C4-2B (cell line): ENCODE data around the gene CATSPER4.
A peak's percentile ranks its signal among the peaks of the same experiment; 100 is the strongest.

Experiments used
- H3K27ac ChIP-seq: fragments of 450-650 bp; 2 replicates; pipeline ENCODE4 v1.5.1; 2017
- CTCF ChIP-seq: fragments of 450-650 bp; conservative IDR thresholded peaks from 2 replicates; pipeline ENCODE4 v1.5.1; 2017; ENCODE audit warnings: mild to moderate bottlenecking
- ZFX ChIP-seq: fragments of 450-650 bp; IDR thresholded peaks from 2 replicates; pipeline ENCODE4 v1.6.1; 2017

The CATSPER4 gene

DNA sequence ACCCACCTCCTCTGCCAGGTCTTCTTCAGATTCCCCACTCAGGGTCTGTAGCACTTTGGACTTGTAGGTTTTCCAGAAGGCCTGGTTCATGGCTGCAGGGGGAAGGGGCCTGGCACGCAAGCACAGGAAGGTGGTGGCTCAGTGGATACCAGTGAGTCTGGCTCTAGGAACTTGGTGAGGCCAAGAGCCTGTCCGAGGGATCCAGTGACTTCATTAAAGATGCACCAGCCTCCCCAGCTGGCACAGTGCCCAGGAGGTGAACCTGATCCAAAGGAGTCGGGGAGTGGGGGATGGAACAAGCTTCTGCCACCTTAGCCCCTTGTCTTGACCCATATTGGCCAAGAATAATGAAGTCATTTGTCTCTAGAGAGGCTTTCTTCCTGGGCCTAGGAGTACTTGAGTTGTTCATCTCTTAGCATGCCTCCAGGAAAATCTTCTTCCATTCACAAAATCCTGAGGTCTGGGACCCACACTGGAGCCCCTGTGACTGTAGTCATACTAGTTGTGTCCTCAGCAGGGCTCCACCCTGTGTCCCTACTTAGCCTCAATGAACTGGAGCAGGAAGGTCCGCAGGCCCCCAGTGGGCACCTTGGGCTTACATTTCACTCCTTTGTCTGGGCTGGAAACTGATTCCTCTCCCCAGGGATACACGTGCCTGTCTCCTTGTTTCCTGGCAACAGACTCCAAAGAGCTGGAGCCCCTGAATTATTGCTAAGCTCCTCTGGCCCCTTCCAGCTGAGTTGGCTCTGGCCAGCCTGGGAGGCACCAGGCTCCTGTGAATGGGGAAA lies 21.8 kb upstream of the CATSPER4 start, which contains the start of gene C1orf232:
TSS of gene C1orf232 (minus strand) at position 554 of the 788 bp plus-strand sequence. CDS start at position 90, 464 bp downstream.
- H3K27ac ChIP-seq: peak within 1 kb of the TSS; percentile 86
- TF ChIP-seq ZFX (no peak), CTCF (no peak)

DNA sequence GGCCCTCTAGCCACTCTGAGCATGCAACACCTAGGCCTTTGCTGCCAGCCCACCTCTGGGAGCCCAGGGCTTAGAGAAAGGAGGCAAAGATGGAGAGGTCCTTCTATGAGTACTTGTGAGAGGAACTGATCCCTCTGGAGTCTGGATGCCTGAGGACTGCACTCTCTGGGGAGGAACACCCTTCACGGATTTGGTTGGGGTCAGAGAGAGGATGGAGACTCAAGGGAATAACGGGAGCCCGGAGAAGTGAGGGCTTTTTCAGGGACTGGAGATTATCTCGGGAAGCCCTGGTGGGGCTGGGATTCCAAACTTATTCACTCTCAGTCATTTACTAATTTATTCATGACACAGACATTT lies 21.2 kb upstream of the CATSPER4 start:
- H3K27ac ChIP-seq: peak overlapping the region; percentile 86
- TF ChIP-seq CTCF (no peak), ZFX (no peak)

GRCh38 chr1:26169669-26170471 lies 20.5 kb upstream of the CATSPER4 start, which contains the start of gene ZNF593:
Gene ZNF593 (plus strand): TSS chr1:26169908. CDS start chr1:26169984, 76 bp downstream.
- TF ChIP-seq CTCF: peak; percentile 87
- no peak for TF ChIP-seq ZFX
- peak within 1 kb of the TSS; percentile 86 for H3K27ac ChIP-seq

DNA sequence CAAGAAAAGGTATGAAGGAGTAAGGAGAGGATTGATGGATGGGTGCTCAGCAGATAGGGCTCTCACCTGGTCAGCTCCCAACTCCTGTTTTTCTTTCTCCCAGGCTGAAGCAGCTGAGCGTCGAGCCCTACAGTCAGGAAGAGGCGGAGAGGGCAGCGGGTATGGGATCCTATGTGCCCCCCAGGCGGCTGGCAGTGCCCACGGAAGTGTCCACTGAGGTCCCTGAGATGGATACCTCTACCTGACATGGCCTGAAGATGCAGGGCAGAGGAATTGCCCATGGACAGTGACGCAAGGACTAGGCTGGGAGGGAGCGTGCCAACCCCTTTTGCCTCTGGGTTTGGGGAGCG lies 20.0 kb upstream of the CATSPER4 start:
- peak overlapping the region; percentile 86 for H3K27ac ChIP-seq
- TF ChIP-seq CTCF (no peak), ZFX (no peak)

- no peak for TF ChIP-seq CTCF
- TF ChIP-seq ZFX: no peak
- H3K27ac ChIP-seq: peak within 1 kb of the TSS; percentile 86
These were observed 19.0 kb upstream of the CATSPER4 start, which contains the start of gene ZNF593OS for GRCh38 chr1:26171084-26172072. Gene ZNF593OS (minus strand): TSS chr1:26171832. CDS start chr1:26171661, 171 bp downstream.

- no peak for TF ChIP-seq CTCF
- TF ChIP-seq ZFX: no peak
- no peak overlapping the region for H3K27ac ChIP-seq
These were observed 15.1 kb upstream of the CATSPER4 start for GRCh38 chr1:26175346-26175745.
